Smooth muscle cell of the brain vasculature (primary cell): ENCODE measurements around the gene MAGEA9.
"Not testable (repeated sequence)": the region's sequence is repeated elsewhere in the genome, so short reads cannot be mapped to it uniquely, and the experiment has no call there.

ENCODE experiments used
- DNase-seq: peaks from one replicate; pipeline ENCODE4 v3.0.0-alpha.2; 2012; ENCODE audit warnings: low read depth, low spot score

The MAGEA9 gene

DNA sequence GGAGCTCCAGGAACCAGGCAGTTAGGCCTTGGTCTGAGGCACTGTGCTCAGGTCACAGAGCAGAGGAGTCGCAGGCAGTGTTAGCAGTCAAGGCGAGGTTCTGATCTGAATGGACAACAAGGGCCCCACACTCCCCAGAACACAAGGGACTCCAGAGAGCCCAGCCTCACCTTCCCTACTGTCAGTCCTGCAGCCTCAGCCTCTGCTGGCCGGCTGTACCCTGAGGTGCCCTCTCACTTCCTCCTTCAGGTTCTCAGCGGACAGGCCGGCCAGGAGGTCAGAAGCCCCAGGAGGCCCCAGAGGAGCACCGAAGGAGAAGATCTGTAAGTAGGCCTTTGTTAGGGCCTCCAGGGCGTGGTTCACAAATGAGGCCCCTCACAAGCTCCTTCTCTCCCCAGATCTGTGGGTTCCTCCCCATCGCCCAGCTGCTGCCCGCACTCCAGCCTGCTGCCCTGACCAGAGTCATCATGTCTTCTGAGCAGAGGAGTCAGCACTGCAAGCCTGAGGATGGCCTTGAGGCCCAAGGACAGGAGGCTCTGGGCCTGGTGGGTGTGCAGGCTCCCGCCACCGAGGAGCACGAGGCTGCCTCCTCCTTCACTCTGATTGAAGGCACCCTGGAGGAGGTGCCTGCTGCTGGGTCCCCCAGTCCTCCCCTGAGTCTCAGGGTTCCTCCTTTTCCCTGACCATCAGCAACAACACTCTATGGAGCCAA, 26.2 kb downstream of the MAGEA9 start:
- DNase-seq, result no peak

GRCh38 chrX:149818652-149819051, 36.9 kb downstream of the MAGEA9 start:
- DNase-seq, result no peak

GRCh38 chrX:149819371-149819770, 37.6 kb downstream of the MAGEA9 start:
- DNase-seq, result no peak

GRCh38 chrX:149825424-149825823, 43.7 kb downstream of the MAGEA9 start:
- DNase-seq, result no peak

- no peak for DNase-seq
Measured at GRCh38 chrX:149827254-149827653, 45.5 kb downstream of the MAGEA9 start.

- DNase-seq, result peak; percentile 17
Measured at GRCh38 chrX:149829751-149830191, 48.0 kb downstream of the MAGEA9 start.

DNA sequence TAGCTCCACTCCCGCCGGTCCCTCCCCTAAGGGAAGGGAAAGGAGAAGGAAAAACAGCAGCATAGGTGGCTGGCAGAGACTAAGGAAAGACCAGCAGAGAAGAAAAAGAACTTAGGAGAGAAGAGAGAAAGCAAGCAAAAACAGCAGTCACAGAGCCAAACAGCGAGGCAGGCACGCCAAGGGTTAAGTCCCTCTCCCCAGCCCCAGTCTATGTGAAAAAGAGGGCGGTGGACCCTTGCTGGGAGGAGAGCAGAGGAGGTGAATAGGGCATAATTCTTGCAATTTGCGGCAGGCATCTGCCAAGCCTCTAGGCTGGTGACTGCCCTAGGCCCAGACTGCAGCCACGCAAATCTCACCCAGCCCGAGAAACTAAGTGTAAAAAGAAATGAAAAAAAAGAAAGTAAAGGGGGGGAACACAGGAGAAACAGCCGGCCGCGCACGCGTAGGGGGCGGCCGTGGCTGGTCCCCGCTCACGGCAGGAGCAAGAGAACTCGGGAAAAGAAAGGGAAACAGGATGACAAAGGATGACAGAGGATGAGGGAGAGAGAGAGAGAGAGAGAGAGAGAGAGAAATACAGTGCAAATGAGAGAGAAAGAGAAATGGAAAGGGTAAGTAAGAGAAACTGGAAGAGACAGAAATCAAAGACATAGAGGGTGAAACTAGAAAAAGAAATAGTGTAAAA, 48.6 kb downstream of the MAGEA9 start:
- peak; percentile 15 for DNase-seq

DNA sequence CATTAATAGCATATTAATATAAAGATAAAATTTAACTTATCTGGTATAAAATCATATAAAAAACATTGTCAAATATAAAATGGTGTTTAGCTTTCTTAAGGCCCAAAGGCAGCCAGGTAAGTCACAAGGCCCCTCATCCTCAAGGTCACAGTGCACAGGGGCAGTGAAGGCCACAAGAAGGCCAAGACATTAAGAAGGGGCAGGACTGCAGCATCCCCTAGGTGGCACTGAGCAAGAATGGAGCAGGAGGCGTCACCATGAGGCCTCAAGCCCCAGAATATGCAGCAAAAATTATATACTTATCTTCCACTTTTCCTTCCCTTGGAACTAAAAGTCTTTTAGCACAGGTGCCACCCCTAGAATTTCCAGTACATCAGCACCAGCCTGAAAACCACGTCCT, 49.7 kb downstream of the MAGEA9 start:
- no peak for DNase-seq

DNA sequence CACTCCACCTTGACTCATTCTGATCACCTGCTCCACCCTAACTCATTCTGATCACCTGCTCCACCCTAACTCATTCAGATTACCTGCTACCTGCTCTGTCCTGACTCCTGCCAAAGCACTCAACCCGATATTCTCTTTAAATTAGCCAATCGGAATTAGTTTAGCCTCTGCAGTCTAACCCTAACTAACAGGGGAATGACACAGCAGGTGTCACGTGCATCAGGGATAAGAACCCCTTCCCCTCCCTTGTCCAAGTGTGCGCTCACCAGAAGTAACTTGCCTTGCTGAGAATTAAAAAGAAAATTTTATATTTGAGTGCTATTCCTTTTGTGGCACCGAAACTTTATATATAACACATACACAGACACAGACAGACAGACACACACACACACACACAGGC, 55.0 kb downstream of the MAGEA9 start:
- not testable (repeated sequence) for DNase-seq

- no peak for DNase-seq
Measured at GRCh38 chrX:149837167-149837566, 55.4 kb downstream of the MAGEA9 start.
